ENCODE measurements around the gene ANKMY2.
"Not testable (repeated sequence)": the region's sequence is repeated elsewhere in the genome, so short reads cannot be mapped to it uniquely, and the experiment has no call there.

The ANKMY2 gene

GRCh38 chr7:16645593-16646471, at the start of gene ANKMY2, which contains the start of gene BZW2:
Gene ANKMY2, minus strand, starts transcription at chr7:16645754. Its CDS starts 181 bp downstream, at chr7:16645573.
Gene BZW2, plus strand, starts transcription at chr7:16646181. Its CDS starts 19,263 bp downstream, at chr7:16665444.
- DNase-seq: peak; percentile 95
- H3K4me1 Mint-ChIP-seq: peaks cover 55% of the 10 kb centered on the region
- H3K27ac Mint-ChIP-seq: peak within 1 kb of the TSS; percentile 94
- H3K36me3 Mint-ChIP-seq: peaks cover 9% of the 10 kb centered on the region
- H3K4me3 Mint-ChIP-seq: peak within 1 kb of the TSS; percentile 93
- no peaks in the 10 kb centered on the region for H3K27me3 Mint-ChIP-seq
- no peaks in the 10 kb centered on the region for H3K9me3 Mint-ChIP-seq
- CTCF ChIA-PET: interaction anchor here (1.1 to 1.2 kb wide), 2 partner anchors 25 to 81 kb away, joined by 3 to 4 read pairs; no protein-coding TSS in a partner anchor

DNA sequence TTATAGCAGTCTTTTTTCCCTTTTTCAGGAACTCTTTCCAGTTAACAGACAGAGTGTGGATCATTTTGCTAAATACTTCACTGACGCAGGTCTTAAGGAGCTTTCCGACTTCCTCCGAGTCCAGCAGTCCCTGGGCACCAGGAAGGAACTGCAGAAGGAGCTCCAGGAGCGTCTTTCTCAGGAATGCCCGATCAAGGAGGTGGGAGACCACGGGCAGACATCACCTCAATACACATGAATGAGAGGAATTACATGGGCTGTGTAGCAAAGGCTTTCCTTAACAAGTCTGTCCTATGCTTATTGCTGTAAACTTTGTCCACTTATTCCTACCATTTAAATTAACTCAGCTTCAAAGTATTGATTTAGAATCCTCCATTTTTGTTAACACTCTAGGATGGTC, 49.3 kb upstream of the ANKMY2 start:
- Mint-ChIP-seq H3K4me3 (no peak overlapping the region), H3K9me3 (no peaks in the 10 kb centered on the region), H3K27ac (no peak overlapping the region), H3K4me1 (no peaks in the 10 kb centered on the region), H3K27me3 (no peaks in the 10 kb centered on the region), H3K36me3 (peaks cover 50% of the 10 kb centered on the region)
- DNase-seq: no peak
- CTCF ChIA-PET: interaction anchor here (1.0 to 2.6 kb wide), 8 partner anchors 10 to 274 kb away, joined by 3 to 9 read pairs (median 4); no protein-coding TSS in a partner anchor

- Mint-ChIP-seq H3K9me3 (no peaks in the 10 kb centered on the region), H3K36me3 (peaks cover 48% of the 10 kb centered on the region), H3K27ac (no peak overlapping the region), H3K4me1 (no peaks in the 10 kb centered on the region), H3K27me3 (no peaks in the 10 kb centered on the region), H3K4me3 (no peak overlapping the region)
- DNase-seq: no peak
- CTCF ChIA-PET: interaction anchor here (1.0 to 1.9 kb wide), 3 partner anchors 11 to 224 kb away, joined by 3 to 5 read pairs (median 4); no protein-coding TSS in a partner anchor
Observed at GRCh38 chr7:16693601-16694318, 48.2 kb upstream of the ANKMY2 start.

- Mint-ChIP-seq H3K9me3 (no peaks in the 10 kb centered on the region), H3K4me3 (no peak overlapping the region), H3K36me3 (peaks cover 38% of the 10 kb centered on the region), H3K4me1 (no peaks in the 10 kb centered on the region), H3K27me3 (no peaks in the 10 kb centered on the region), H3K27ac (no peak overlapping the region)
- DNase-seq: no peak
- CTCF ChIA-PET: no interaction called here
Observed at GRCh38 chr7:16691241-16691640, 45.7 kb upstream of the ANKMY2 start.

DNA sequence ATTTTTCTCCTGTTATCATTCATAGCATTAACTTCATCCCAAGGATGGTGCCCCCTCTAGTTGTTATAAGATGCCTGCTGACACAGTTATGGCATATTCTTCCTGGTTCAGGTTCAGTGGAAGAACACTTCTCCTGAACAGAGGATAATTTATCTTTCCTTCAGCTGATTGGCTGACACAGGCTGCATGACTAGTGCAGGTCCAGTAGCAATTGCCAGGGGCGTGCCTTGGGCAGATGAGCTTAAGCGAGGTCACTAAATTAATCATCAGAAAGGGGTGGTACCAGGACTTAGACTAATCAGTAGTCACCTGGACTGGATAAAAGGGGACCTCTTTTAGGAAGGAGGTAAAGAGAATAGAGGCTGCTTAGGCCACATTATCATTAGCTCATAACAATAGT, 42.7 kb upstream of the ANKMY2 start:
- H3K36me3 Mint-ChIP-seq: peaks cover 50% of the 10 kb centered on the region
- H3K9me3 Mint-ChIP-seq: no peaks in the 10 kb centered on the region
- H3K4me3 Mint-ChIP-seq: no peak overlapping the region
- no peak overlapping the region for H3K27ac Mint-ChIP-seq
- H3K4me1 Mint-ChIP-seq: peaks cover 18% of the 10 kb centered on the region
- DNase-seq: no peak
- H3K27me3 Mint-ChIP-seq: no peaks in the 10 kb centered on the region
- CTCF ChIA-PET: no interaction called here

DNA sequence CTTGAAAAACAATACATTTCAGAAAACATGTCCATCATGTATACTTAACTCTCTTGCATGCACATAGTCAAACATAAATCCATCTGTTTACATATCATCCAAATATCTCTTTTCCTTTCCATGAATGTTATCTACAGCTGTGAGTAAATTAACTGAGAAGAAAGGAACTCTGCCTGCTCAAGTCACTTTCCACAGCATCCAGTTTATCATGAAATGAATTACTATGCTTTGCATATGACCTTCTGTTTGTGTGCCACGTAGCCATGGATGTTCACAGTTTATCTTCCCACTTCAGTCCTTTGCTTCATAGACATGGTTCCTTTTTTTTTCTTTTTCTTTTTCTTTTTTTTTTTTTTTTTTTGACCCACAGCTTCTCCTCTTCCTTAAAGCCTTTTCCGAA, 40.0 kb upstream of the ANKMY2 start:
- no peak overlapping the region for H3K4me3 Mint-ChIP-seq
- peaks cover 51% of the 10 kb centered on the region for H3K36me3 Mint-ChIP-seq
- no peaks in the 10 kb centered on the region for H3K27me3 Mint-ChIP-seq
- H3K27ac Mint-ChIP-seq: peak overlapping the region; percentile 81
- no peaks in the 10 kb centered on the region for H3K9me3 Mint-ChIP-seq
- CTCF ChIA-PET: interaction anchor here (1.1 to 1.2 kb wide), 2 partner anchors 10 to 232 kb away, joined by 3 read pairs; no protein-coding TSS in a partner anchor
- peaks cover 18% of the 10 kb centered on the region for H3K4me1 Mint-ChIP-seq
- DNase-seq: no peak

DNA sequence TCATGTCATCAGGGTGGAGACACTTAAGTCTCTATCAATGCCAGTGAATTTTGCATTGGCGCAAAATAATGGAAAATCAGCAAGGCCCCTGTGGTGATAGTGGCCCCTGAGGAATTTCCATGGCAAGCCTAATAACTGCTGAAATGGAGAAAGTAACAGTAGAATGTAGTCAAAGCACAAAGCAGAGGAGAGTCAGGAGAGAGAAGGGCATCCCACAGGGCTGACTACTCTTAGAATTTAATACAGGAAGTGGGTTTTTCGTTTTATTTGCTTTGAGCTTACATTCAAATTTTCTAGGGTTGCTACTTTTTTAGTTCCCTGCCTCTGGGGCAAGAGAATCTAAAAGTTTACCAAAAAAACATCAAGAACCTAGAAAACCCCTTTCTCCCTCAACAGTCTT, 39.4 kb upstream of the ANKMY2 start:
- Mint-ChIP-seq H3K9me3 (no peaks in the 10 kb centered on the region), H3K27ac (peak overlapping the region; percentile 81), H3K36me3 (peaks cover 51% of the 10 kb centered on the region), H3K27me3 (no peaks in the 10 kb centered on the region), H3K4me3 (no peak overlapping the region), H3K4me1 (peaks cover 18% of the 10 kb centered on the region)
- DNase-seq: no peak
- CTCF ChIA-PET: interaction anchor here (1.1 to 1.2 kb wide), 2 partner anchors 11 to 232 kb away, joined by 3 read pairs; no protein-coding TSS in a partner anchor

- H3K4me1 Mint-ChIP-seq, DNase-seq, CTCF ChIA-PET, H3K27ac Mint-ChIP-seq, H3K27me3 Mint-ChIP-seq, H3K9me3 Mint-ChIP-seq, H3K4me3 Mint-ChIP-seq: not testable (repeated sequence)
- peaks cover 42% of the 10 kb centered on the region for H3K36me3 Mint-ChIP-seq
Observed at GRCh38 chr7:16678645-16679566, 33.4 kb upstream of the ANKMY2 start.

- H3K27ac Mint-ChIP-seq: no peak overlapping the region
- no peaks in the 10 kb centered on the region for H3K27me3 Mint-ChIP-seq
- DNase-seq: no peak
- CTCF ChIA-PET: no interaction called here
- no peak overlapping the region for H3K4me3 Mint-ChIP-seq
- peaks cover 40% of the 10 kb centered on the region for H3K36me3 Mint-ChIP-seq
- H3K4me1 Mint-ChIP-seq: no peaks in the 10 kb centered on the region
- H3K9me3 Mint-ChIP-seq: no peaks in the 10 kb centered on the region
Observed at GRCh38 chr7:16677978-16678494, 32.5 kb upstream of the ANKMY2 start.

DNA sequence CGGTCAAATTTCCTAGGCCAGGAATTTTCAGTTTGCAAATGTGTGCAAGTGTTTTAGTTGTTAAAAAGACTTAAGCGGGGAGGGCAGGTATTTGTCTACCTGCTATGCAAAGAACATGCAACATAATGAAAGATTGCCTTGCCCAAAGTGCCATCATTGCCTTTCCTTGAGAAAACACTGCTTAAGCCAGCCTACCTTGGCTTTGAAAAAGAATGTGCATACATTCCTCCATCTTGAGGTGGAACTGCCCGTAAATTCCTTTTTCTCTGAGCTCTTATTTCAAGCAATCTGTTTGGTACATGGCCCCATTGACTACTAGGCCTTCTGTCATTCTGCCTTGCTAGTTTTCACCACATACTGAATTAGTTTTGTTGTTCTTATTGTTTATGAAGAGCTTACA, 29.7 kb upstream of the ANKMY2 start:
- Mint-ChIP-seq H3K27me3 (no peaks in the 10 kb centered on the region), H3K27ac (peak overlapping the region; percentile 6), H3K4me1 (no peaks in the 10 kb centered on the region), H3K36me3 (peaks cover 37% of the 10 kb centered on the region), H3K9me3 (no peaks in the 10 kb centered on the region), H3K4me3 (no peak overlapping the region)
- CTCF ChIA-PET: no interaction called here
- DNase-seq: no peak

DNA sequence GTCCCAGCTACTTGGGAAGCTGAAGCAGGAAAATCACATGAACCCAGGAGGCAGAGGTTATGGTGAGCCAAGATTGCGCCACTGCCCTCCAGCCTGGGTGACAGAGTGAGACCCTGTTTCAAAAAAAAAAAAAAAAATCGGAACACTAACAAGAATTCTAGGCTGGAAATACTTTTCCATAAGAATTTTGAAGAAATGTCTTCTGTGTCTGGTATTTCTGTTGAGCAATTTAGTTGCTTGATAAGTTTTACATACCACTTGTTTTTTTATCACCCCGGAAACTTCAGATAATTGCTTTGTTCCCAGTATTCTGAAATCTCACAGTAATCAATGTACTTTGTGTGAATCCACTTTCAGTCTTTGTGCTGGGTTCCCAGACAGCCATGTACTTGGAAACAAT, 26.3 kb upstream of the ANKMY2 start:
- Mint-ChIP-seq H3K36me3 (peaks cover 43% of the 10 kb centered on the region), H3K4me3 (no peak overlapping the region), H3K4me1 (no peaks in the 10 kb centered on the region), H3K9me3 (no peaks in the 10 kb centered on the region), H3K27ac (no peak overlapping the region), H3K27me3 (no peaks in the 10 kb centered on the region)
- CTCF ChIA-PET: no interaction called here
- DNase-seq: no peak

- no peaks in the 10 kb centered on the region for H3K9me3 Mint-ChIP-seq
- H3K27me3 Mint-ChIP-seq: no peaks in the 10 kb centered on the region
- H3K27ac Mint-ChIP-seq: no peak overlapping the region
- no peak overlapping the region for H3K4me3 Mint-ChIP-seq
- peaks cover 42% of the 10 kb centered on the region for H3K36me3 Mint-ChIP-seq
- CTCF ChIA-PET: no interaction called here
- no peaks in the 10 kb centered on the region for H3K4me1 Mint-ChIP-seq
- no peak for DNase-seq
Observed at GRCh38 chr7:16670731-16671344, 25.3 kb upstream of the ANKMY2 start.

DNA sequence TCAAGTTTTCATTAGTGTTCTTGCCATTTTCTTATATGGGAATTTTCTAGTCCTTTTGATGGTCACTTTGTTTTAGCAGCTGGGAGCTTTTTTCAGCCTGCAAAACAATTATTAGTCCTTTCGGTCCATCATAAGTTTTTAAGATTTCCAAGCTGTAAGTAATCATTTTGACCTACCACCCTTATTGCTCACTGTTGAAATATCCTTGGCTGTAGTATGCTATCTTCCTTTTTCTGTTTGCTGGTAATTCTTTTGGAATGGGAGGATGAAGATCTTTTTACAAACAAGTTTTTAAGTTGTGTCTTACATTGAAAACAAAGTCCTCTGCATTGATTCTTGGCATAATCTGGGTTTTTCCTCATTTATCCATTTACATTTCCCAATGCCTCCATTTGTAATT, 24.5 kb upstream of the ANKMY2 start:
- H3K4me3 Mint-ChIP-seq: no peak overlapping the region
- no peak overlapping the region for H3K27ac Mint-ChIP-seq
- no peaks in the 10 kb centered on the region for H3K27me3 Mint-ChIP-seq
- H3K4me1 Mint-ChIP-seq: no peaks in the 10 kb centered on the region
- CTCF ChIA-PET: no interaction called here
- H3K36me3 Mint-ChIP-seq: peaks cover 44% of the 10 kb centered on the region
- H3K9me3 Mint-ChIP-seq: no peaks in the 10 kb centered on the region
- DNase-seq: no peak
